Vagina (tissue), 2 donors: Measurements from ENCODE around the gene DCHS2.

ENCODE experiments used
- POLR2A ChIP-seq, 2 donors: fragments of 450-650 bp; IDR thresholded peaks; one replicate each; pipeline ENCODE4 v1.6.1; 2017; ENCODE audit warnings: antibody characterized with exemption in 2 of 2, mild to moderate bottlenecking in 2 of 2, moderate library complexity in 2 of 2
- POLR2AphosphoS5 ChIP-seq, 2 donors: sonication (generic); formaldehyde crosslinking; IDR thresholded peaks; one replicate each; pipeline ENCODE4 v1.9.0; 2017; ENCODE audit warnings: antibody characterized with exemption in 2 of 2, mild to moderate bottlenecking in 2 of 2, low read depth in 1 of 2; ENCODE audit not compliant: insufficient read depth in 1 of 2
- TF ChIP-seq, protein P1 (sequence below), 3 experiments: fragments of 450-650 bp in 2 of 3; fragments of 200-600 bp in 1 of 3; sonication (generic) in 1 of 3; IDR thresholded peaks; one replicate each; pipeline ENCODE4 v1.5.1; 2017 to 2019; ENCODE audit warnings: antibody characterized with exemption in 3 of 3, mild to moderate bottlenecking in 2 of 3, moderate library complexity in 2 of 3

DNA sequence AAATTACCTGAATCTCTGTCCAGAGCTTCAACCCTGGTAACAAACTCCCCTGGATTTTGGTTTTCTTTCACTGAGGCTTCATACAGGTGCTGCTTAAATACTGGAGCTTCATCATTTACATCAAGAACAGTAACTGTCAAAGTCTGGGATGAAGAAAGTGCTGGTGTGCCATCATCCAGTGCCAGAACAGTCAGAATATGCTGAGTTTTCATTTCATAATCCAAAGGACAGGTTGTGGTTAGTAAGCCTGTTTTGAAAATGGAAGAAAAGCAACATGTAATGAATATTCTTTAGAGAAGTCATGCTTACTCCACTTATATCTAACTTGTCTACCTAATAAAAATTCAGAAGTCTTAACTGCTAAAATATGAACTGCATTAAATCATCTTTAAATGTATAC, 175.9 kb downstream of the DCHS2 start:
- TF ChIP-seq, protein P1, sequence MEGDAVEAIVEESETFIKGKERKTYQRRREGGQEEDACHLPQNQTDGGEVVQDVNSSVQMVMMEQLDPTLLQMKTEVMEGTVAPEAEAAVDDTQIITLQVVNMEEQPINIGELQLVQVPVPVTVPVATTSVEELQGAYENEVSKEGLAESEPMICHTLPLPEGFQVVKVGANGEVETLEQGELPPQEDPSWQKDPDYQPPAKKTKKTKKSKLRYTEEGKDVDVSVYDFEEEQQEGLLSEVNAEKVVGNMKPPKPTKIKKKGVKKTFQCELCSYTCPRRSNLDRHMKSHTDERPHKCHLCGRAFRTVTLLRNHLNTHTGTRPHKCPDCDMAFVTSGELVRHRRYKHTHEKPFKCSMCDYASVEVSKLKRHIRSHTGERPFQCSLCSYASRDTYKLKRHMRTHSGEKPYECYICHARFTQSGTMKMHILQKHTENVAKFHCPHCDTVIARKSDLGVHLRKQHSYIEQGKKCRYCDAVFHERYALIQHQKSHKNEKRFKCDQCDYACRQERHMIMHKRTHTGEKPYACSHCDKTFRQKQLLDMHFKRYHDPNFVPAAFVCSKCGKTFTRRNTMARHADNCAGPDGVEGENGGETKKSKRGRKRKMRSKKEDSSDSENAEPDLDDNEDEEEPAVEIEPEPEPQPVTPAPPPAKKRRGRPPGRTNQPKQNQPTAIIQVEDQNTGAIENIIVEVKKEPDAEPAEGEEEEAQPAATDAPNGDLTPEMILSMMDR (IDR thresholded peaks at IDR 0.05) = no peak
- no peak for TF ChIP-seq POLR2AphosphoS5 (IDR thresholded peaks at IDR 0.05; ENCODE audit: insufficient read depth in 1 of 2, low read depth in 1 of 2)
- no peak for TF ChIP-seq POLR2A (IDR thresholded peaks at IDR 0.05)
